ENCODE results near the gene FLVCR2. TPM values are rescaled to one million over a fixed set of nuclear protein-coding genes. Genes with fewer than 3 reads are reported as not detected.

Gene FLVCR2
- polyA plus RNA-seq, 1 of the 3 experiments (the other 2 are of a cell fraction), result 0.05 TPM

DNA sequence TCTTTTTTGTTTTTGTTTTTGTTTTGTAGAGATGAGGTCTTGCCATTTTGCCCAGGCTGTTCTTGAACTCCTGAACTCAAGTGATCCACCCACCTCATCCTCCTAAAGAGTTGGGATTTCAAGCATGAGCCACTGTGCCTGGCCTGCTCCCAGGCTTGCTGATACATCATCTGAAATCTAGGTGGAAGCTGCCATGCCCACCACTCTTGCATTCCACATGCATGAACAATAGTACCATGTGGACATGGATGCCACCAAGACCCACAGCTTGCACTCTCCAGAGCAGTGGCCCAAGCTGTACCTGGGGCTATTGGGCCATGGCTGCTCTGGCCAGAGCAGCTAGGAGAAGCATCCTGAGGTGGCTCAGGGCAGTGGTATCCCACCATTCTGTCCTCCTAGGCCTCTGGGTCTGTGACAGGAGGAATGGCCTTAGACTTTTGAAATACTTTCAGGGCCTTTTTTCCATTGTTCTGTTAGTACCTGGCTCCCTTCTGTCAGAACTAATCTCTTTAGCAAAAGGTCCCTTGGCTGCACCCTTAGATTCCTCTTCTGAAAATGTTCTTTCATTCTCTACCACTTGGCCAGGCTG is 13.7 kb downstream of the FLVCR2 start (continued):
- TF ChIP-seq GABPA (IDR thresholded peaks at IDR 0.05; ENCODE audit: low read depth) (no peak), RAD21 (IDR thresholded peaks at IDR 0.05; ENCODE audit: low read length) (no peak)

DNA sequence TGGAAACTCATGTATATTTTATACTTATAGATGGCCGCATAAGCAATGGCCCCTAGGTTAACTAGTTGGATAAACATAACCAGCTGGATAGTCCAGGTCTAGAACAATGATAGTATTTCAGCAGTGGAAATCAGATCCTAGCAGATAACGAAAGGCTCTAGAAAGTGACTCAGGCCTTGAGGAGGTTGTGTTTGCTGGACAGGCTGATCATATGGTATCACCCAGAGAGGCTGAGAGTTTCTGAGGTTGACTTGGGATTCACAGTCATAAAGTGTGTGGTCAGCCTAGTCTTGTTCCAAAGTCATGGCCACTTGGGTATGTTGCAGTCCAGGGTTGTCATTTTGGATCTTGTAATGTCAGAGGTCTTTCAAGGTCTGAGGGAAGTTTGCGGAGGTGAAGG is 16.8 kb downstream of the FLVCR2 start:
- Histone ChIP-seq H3K4me3 (ENCODE audit: low read depth in 2 of 2, low read length in 1 of 2) (no peak overlapping the region), H4K20me1 (ENCODE audit: insufficient read depth) (no peaks in the 10 kb centered on the region), H3K9me2 (no peaks in the 10 kb centered on the region), H3K79me2 (ENCODE audit: insufficient read depth) (no peaks in the 10 kb centered on the region), H3K27ac (ENCODE audit: low read depth in 2 of 2, low read length in 1 of 2) (no peak overlapping the region), H3K4me1 (ENCODE audit: control insufficient read depth in 1 of 2, insufficient read depth in 2 of 2, low read depth in 1 of 2, low read length in 1 of 2) (no peaks in the 10 kb centered on the region), H3K36me3 (replicated peaks in 1 of 2; ENCODE audit: control insufficient read depth in 1 of 2, insufficient read depth in 2 of 2, low read length in 1 of 2) (no peaks in the 10 kb centered on the region), H3K9me3 (no peaks in the 10 kb centered on the region), H3K4me2 (no peak overlapping the region), H2AFZ (ENCODE audit: low read depth) (no peak overlapping the region), H3K9ac (no peak overlapping the region), H3F3A (replicated peaks; ENCODE audit: insufficient read depth) (no peaks in the 10 kb centered on the region), H3K27me3 (ENCODE audit: insufficient read depth) (no peaks in the 10 kb centered on the region; the same call in 1 of the 2 replicates)
- ChIA-PET POLR2A (no interaction called here), CTCF (no interaction called here)
- DNase-seq, result no peak
- TF ChIP-seq FOXM1 (IDR thresholded peaks at IDR 0.05; ENCODE audit: low read depth) (no peak), TEAD4 (IDR thresholded peaks at IDR 0.05; ENCODE audit: borderline replicate concordance, insufficient read depth) (no peak), REST (IDR thresholded peaks at IDR 0.05; ENCODE audit: low read depth, low read length) (no peak), JUND (IDR thresholded peaks at IDR 0.05) (no peak), EZH2phosphoT487 (IDR thresholded peaks at IDR 0.05; ENCODE audit: borderline replicate concordance, low read depth) (no peak), POLR2AphosphoS5 (IDR thresholded peaks at IDR 0.05; ENCODE audit: low read depth, low read length) (no peak), GABPA (IDR thresholded peaks at IDR 0.05; ENCODE audit: low read depth) (no peak), FOXJ3 (CRISPR knock-in tag; IDR thresholded peaks at IDR 0.05) (no peak), YY1 (IDR thresholded peaks at IDR 0.05; ENCODE audit: low read depth) (no peak), SIN3A (IDR thresholded peaks at IDR 0.05; ENCODE audit: borderline replicate concordance, low read depth, low read length) (no peak), GATA2 (CRISPR knock-in tag; IDR thresholded peaks at IDR 0.05) (no peak), NRF1 (IDR thresholded peaks at IDR 0.05; ENCODE audit: low read depth, low read length) (no peak), RFX5 (IDR thresholded peaks at IDR 0.05; ENCODE audit: low read length) (no peak)
- TF ChIP-seq, protein P1, sequence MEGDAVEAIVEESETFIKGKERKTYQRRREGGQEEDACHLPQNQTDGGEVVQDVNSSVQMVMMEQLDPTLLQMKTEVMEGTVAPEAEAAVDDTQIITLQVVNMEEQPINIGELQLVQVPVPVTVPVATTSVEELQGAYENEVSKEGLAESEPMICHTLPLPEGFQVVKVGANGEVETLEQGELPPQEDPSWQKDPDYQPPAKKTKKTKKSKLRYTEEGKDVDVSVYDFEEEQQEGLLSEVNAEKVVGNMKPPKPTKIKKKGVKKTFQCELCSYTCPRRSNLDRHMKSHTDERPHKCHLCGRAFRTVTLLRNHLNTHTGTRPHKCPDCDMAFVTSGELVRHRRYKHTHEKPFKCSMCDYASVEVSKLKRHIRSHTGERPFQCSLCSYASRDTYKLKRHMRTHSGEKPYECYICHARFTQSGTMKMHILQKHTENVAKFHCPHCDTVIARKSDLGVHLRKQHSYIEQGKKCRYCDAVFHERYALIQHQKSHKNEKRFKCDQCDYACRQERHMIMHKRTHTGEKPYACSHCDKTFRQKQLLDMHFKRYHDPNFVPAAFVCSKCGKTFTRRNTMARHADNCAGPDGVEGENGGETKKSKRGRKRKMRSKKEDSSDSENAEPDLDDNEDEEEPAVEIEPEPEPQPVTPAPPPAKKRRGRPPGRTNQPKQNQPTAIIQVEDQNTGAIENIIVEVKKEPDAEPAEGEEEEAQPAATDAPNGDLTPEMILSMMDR (IDR thresholded peaks at IDR 0.05), result no peak
- 68% methylated on average over 3 of the region's 3 CpGs for WGBS (ENCODE audit: low lambda C conversion rate)

All from SK-N-SH (cell line).